ENCODE data around the gene ACVR2B. TPM values are rescaled to one million over a fixed set of nuclear protein-coding genes. Genes with fewer than 3 reads are reported as not detected.
A peak's percentile ranks its signal among the peaks of the same experiment; 100 is the strongest.

The ACVR2B gene
- total RNA-seq, 2 experiments from 2014 or later: 4.3 to 5.1 TPM

DNA sequence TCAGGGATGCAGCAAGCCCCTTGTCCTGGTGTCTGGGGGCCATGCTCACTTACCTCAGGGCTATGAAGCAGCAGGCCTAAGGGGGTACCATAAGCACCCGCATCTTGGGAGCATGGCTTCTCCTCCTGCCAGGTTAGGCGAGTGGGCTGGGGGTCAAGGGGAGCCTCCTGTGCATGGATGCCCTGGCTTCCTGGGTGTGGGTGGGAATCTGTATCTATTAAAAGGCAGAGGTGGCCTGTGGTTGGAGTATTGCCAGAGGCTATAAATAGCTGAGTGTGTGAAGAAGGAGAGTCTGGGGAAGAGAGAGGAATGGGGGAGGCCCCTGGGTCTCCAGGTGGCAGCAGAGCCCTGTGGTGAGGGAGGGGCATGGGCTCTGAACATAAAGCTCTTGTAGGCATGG, 19.5 kb downstream of the ACVR2B start:
- peaks cover 14% of the 10 kb centered on the region for H3K36me3 Mint-ChIP-seq
- no peak for DNase-seq
- H3K27me3 Mint-ChIP-seq: no peaks in the 10 kb centered on the region
- H3K4me1 Mint-ChIP-seq: peaks cover 10% of the 10 kb centered on the region
- H3K4me3 Mint-ChIP-seq: no peak overlapping the region
- no peak overlapping the region for H3K27ac Mint-ChIP-seq
- peaks cover 21% of the 10 kb centered on the region for H3K9me3 Mint-ChIP-seq

DNA sequence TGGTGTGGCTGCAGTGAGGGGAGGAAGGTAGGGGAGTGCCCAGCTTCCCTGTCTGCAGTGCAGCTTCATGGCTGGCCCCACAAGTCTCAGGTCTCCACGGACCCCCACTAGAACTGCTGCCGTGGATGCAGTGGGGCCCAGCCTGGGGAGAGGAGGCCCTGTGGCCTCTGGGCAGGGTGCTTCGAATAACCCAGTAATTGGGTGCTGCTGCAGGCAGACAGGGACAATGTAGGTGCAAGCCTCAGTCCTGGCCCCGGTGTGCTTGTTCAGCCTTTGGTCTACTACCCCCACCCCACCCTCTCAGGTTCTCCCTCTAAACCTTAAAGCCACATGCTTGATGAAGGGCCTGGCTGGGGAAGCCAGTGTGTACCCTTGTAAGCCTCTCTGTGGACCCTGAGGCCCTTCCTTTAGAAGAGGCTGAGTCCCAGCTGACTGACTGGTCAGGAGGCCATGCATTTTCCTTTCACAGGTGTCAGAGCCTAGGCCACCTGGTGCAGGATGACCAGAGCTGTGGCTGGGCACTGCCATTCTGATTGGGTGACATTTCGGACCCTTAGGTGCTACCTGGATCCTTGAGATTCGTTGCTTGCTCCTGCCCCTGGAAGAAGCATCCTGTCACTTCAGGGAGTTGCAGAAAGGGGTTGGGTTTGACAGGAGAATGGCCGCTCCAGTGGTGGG, 21.4 kb downstream of the ACVR2B start:
- no peak for DNase-seq
- Mint-ChIP-seq H3K27ac (no peak overlapping the region), H3K4me1 (peaks cover 10% of the 10 kb centered on the region), H3K4me3 (no peak overlapping the region), H3K36me3 (peaks cover 4% of the 10 kb centered on the region), H3K9me3 (peaks cover 7% of the 10 kb centered on the region), H3K27me3 (no peaks in the 10 kb centered on the region)

DNA sequence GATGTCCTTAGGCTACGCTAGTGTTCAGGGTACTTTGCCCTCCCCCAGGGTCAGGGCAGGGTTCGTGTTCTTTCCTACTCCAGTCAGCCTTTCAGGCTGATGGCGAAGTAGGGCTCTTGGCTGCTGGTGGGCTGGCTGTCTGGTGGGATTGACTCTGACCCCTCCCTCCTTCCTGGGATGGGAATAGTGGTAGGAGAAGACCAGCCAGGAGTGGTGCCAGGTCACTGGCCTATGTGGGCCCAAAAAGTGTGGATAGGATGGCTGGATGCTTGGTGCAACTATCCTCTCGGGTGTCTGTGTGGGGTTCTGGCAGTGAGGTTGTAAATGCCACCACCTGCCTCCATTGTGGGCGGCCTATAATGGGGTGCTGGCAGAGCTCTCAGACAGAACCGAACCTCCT, 22.0 kb downstream of the ACVR2B start:
- Mint-ChIP-seq H3K9me3 (peaks cover 1% of the 10 kb centered on the region), H3K4me3 (no peak overlapping the region), H3K36me3 (peaks cover 1% of the 10 kb centered on the region), H3K27ac (no peak overlapping the region), H3K4me1 (peaks cover 10% of the 10 kb centered on the region), H3K27me3 (no peaks in the 10 kb centered on the region)
- DNase-seq: no peak

DNA sequence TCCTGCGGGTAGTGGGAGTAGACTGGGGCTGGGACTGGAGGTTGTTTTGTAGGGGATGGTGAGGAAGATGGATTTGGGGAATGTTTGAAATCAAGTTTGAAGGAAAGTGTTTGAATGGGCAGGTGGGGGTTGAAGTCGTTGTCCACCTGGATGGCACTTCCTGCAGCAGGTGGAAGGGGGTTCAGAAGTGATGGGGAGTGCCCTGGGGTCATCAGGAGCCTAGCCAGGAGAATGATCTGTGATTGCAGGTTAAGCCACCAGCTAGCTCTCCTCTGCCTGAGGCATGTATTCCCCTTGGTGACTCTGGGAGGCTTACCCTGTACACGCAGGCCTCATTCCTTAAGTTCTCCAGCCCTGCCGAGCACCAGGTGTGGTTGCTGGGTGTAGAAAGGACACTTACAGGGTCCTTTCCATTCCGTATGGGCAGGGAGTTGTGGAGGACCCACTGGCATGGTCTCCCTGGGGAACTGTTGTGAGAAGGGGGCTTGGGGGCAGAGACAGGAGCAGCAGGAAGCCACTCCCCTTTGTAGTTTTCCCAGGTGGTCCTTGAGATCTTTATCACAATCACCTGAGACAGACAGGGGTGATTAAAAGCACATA, 22.6 kb downstream of the ACVR2B start:
- no peak for DNase-seq
- H3K27ac Mint-ChIP-seq: no peak overlapping the region
- H3K36me3 Mint-ChIP-seq: peaks cover 1% of the 10 kb centered on the region
- peaks cover 10% of the 10 kb centered on the region for H3K4me1 Mint-ChIP-seq
- no peaks in the 10 kb centered on the region for H3K9me3 Mint-ChIP-seq
- H3K4me3 Mint-ChIP-seq: no peak overlapping the region
- H3K27me3 Mint-ChIP-seq: no peaks in the 10 kb centered on the region

DNA sequence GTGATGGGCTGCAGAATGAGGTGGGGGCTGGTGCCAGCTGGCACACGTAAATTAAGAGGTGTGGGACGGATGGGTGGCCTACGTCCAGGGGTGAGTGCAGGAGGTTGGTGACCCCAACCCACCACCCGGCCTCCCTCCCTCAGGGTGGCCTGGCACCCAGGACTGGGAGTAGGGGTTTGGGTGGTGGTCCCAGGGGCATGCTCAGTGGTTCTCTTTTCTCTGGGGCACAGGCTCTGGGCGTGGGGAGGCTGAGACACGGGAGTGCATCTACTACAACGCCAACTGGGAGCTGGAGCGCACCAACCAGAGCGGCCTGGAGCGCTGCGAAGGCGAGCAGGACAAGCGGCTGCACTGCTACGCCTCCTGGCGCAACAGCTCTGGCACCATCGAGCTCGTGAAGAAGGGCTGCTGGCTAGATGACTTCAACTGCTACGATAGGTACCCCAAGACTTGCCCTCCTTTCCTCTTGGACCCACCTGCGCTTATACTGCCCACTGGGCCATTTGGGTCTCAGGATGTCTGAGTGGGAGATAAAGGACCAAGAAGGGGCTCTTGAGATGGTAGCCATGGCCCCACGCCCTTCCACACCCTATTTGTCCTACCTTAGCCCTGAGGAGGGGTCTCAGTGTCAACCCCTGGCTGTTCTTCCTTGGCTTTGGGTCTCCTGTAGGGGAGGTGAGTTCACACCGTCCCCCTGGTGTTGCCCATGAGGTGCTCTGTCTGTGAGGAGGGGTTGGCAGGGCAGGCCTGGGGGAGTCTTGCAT, 23.5 kb downstream of the ACVR2B start:
- no peak overlapping the region for H3K4me3 Mint-ChIP-seq
- peaks cover 10% of the 10 kb centered on the region for H3K4me1 Mint-ChIP-seq
- H3K27ac Mint-ChIP-seq: no peak overlapping the region
- DNase-seq: no peak
- no peaks in the 10 kb centered on the region for H3K27me3 Mint-ChIP-seq
- H3K9me3 Mint-ChIP-seq: no peaks in the 10 kb centered on the region
- H3K36me3 Mint-ChIP-seq: peaks cover 1% of the 10 kb centered on the region

DNA sequence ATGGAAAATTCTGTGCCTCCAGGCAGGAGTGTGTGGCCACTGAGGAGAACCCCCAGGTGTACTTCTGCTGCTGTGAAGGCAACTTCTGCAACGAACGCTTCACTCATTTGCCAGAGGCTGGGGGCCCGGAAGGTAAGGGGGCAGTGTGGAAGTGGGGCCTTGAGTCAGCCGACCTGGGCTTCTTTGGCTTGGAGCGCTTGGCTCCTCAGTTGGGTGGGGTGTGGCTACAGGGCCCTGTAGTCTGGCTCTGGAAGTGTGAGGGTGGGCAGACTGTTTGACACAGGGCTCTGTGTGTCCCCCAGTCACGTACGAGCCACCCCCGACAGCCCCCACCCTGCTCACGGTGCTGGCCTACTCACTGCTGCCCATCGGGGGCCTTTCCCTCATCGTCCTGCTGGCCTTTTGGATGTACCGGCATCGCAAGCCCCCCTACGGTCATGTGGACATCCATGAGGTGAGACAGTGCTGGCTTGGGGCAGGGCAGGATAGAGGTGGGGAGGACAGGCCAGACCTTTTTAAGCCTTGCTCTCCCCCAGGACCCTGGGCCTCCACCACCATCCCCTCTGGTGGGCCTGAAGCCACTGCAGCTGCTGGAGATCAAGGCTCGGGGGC, 24.3 kb downstream of the ACVR2B start:
- Mint-ChIP-seq H3K27ac (no peak overlapping the region), H3K9me3 (no peaks in the 10 kb centered on the region), H3K27me3 (no peaks in the 10 kb centered on the region), H3K4me3 (no peak overlapping the region), H3K4me1 (peaks cover 7% of the 10 kb centered on the region), H3K36me3 (peaks cover 1% of the 10 kb centered on the region)
- no peak for DNase-seq

DNA sequence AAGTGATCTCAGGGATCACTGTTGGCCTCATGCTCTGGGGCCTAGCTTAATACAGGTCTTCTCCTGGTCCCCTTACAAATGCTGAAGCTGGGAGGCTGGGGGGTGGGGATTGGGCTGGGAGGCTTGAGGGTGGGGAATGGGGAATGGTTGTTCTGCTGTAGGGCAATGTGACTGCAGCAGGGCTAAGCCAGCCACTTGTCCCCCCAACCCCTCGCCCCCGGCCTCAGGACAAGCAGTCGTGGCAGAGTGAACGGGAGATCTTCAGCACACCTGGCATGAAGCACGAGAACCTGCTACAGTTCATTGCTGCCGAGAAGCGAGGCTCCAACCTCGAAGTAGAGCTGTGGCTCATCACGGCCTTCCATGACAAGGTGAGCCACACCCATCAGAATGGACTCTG, 25.2 kb downstream of the ACVR2B start:
- no peaks in the 10 kb centered on the region for H3K27me3 Mint-ChIP-seq
- no peak for DNase-seq
- H3K9me3 Mint-ChIP-seq: no peaks in the 10 kb centered on the region
- peaks cover 2% of the 10 kb centered on the region for H3K4me1 Mint-ChIP-seq
- H3K4me3 Mint-ChIP-seq: no peak overlapping the region
- H3K36me3 Mint-ChIP-seq: peaks cover 1% of the 10 kb centered on the region
- H3K27ac Mint-ChIP-seq: no peak overlapping the region

DNA sequence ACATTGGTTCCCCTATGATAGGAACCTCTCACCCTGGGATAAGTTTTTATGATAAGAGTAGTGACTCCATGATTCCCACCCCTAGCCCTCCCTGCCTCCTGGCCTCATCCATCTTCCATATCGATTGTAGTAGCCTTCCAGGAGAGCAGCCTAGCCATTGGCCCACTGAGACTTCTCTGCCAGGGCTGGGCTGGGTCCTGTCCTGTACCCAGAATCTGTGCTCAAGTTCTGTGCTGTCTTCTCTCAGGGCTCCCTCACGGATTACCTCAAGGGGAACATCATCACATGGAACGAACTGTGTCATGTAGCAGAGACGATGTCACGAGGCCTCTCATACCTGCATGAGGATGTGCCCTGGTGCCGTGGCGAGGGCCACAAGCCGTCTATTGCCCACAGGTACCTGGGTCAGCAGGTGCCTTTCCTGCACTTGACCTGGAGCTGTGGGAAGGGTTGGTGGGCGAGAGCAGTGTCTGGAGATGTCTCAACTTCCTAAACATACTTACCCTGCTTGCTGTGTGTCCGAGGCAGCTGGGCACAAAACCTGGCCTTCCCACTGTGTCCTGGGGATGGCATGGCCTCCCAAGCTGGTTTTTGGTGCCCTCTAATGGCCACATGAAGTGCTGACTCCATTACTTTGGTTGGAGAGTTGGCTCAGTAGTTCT, 25.9 kb downstream of the ACVR2B start:
- Mint-ChIP-seq H3K27ac (no peak overlapping the region), H3K4me1 (peaks cover 2% of the 10 kb centered on the region), H3K36me3 (peaks cover 1% of the 10 kb centered on the region), H3K9me3 (no peaks in the 10 kb centered on the region), H3K4me3 (no peak overlapping the region), H3K27me3 (no peaks in the 10 kb centered on the region)
- peak; percentile 34 for DNase-seq

DNA sequence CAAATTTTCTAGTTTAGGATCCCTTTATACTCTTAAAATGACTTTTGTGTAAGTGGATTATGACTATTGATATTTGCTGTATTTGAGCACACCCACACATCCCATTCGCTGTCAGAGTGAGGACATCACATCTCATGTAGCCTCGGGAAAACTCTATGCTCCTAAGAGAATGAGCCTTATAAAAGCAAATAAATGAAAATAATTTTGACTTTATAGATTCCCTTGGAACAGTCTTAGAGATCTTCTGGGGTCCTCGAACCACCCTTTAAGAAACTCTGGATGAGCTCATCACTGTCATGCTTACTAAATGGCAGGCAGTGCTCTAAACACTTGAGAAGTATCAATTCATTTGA, 26.4 kb downstream of the ACVR2B start:
- H3K36me3 Mint-ChIP-seq: peaks cover 1% of the 10 kb centered on the region
- H3K27ac Mint-ChIP-seq: no peak overlapping the region
- no peaks in the 10 kb centered on the region for H3K27me3 Mint-ChIP-seq
- no peaks in the 10 kb centered on the region for H3K9me3 Mint-ChIP-seq
- no peak overlapping the region for H3K4me3 Mint-ChIP-seq
- no peak for DNase-seq
- H3K4me1 Mint-ChIP-seq: peaks cover 2% of the 10 kb centered on the region

DNA sequence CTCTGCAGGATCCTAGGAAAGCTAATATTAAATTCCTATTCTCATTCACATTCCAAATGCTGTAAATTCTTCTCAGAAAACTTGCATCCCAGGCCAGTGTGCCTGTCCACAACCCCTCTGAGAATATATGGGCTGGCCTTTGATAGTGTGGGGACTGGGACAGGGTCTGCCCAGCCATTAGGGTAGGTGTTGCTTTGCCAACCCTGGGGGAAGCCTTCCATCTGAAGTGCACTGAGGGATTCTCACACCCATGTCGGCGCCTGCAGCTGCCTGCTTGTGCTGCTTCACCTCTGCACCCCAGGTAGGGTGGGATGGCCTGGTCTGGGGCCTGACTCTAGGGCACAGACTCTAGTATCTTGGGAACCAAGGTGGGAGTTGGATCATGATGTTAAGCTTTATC, 27.2 kb downstream of the ACVR2B start:
- Mint-ChIP-seq H3K27ac (no peak overlapping the region), H3K36me3 (peaks cover 1% of the 10 kb centered on the region), H3K4me3 (no peak overlapping the region), H3K4me1 (peaks cover 2% of the 10 kb centered on the region), H3K9me3 (no peaks in the 10 kb centered on the region), H3K27me3 (no peaks in the 10 kb centered on the region)
- no peak for DNase-seq

DNA sequence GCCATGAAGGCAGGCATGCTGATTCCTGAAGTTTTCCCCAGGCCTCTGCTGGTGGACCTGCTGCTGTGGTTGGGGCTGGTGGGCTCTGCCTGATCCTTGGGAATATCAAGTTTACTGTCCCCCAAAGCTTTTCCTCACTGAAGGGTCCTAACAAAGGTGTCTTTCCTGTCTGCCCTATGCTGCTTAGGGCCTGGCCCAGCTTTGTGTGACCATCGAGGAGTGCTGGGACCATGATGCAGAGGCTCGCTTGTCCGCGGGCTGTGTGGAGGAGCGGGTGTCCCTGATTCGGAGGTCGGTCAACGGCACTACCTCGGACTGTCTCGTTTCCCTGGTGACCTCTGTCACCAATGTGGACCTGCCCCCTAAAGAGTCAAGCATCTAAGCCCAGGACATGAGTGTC, 29.3 kb downstream of the ACVR2B start:
- no peak for DNase-seq
- H3K9me3 Mint-ChIP-seq: no peaks in the 10 kb centered on the region

DNA sequence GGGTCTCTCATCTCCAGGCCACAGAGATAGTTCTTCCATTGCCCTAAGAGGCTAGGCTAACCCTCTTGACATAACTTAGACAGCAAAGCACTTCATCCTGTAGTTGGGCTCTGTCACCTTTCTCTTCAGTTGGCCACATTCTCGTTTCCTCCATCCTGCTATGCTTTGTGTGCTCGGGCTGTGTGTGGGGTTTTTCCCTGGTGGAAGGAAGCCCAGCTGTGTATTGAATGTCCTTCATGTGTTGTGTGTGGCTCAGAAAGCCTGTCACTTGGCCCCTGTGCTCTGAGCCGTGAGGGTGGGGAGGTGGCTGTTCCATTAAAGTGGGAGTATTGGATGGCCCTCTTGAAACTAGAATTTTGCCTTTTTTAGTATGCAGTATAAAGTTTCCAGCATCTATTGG, 33.6 kb downstream of the ACVR2B start:
- H3K4me3 Mint-ChIP-seq: no peak overlapping the region
- H3K27me3 Mint-ChIP-seq: no peaks in the 10 kb centered on the region
- no peaks in the 10 kb centered on the region for H3K9me3 Mint-ChIP-seq
- DNase-seq: no peak
- no peaks in the 10 kb centered on the region for H3K4me1 Mint-ChIP-seq
- no peaks in the 10 kb centered on the region for H3K36me3 Mint-ChIP-seq
- H3K27ac Mint-ChIP-seq: no peak overlapping the region

More for the DNA sequence above, 29.3 kb downstream of the ACVR2B start:
- no peak overlapping the region for H3K27ac Mint-ChIP-seq
- H3K27me3 Mint-ChIP-seq: no peaks in the 10 kb centered on the region
- peaks cover 1% of the 10 kb centered on the region for H3K36me3 Mint-ChIP-seq
- H3K4me3 Mint-ChIP-seq: no peak overlapping the region
- H3K4me1 Mint-ChIP-seq: no peaks in the 10 kb centered on the region

DNA sequence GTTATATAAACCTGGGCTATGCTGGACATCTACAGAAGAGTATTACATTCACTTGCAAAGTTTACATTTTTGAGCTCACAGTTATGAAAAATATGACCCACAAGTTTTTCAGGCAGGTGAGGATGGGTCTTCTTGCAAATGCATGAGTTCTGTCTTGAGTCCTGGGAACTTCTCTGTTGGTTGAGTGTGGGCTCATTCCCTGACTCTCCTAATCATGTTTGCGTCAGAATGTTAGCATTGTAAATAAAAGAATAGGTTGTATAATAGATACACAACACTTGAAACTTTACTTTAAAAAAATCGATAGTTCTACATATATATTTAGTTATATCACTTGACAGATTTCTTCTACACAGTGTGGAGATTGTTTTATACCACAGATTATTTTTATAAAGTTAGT, 35.3 kb downstream of the ACVR2B start:
- Mint-ChIP-seq H3K4me3 (no peak overlapping the region), H3K9me3 (no peaks in the 10 kb centered on the region), H3K36me3 (no peaks in the 10 kb centered on the region), H3K4me1 (no peaks in the 10 kb centered on the region), H3K27ac (no peak overlapping the region), H3K27me3 (no peaks in the 10 kb centered on the region)
- no peak for DNase-seq

DNA sequence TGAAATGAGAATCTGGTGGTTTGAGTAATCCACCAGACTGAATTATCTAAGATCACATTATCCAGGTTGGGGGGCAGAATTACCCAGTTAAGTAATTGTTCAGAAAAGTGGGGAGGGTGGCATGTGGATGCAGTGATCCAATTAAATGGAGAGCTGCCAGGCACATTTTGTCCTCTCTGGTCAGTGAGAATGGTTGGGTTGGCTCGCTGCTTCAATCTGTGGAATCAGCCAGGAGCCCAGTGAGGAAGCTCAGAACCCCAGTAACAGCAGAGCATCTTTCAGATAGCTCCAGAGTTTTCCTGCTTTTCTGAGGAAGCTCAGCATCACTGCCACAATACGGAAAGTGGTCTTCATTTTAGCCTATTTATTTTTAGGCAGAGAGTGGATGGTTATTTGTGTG, 36.1 kb downstream of the ACVR2B start:
- Mint-ChIP-seq H3K36me3 (no peaks in the 10 kb centered on the region), H3K4me1 (no peaks in the 10 kb centered on the region), H3K27ac (no peak overlapping the region), H3K27me3 (no peaks in the 10 kb centered on the region), H3K9me3 (no peaks in the 10 kb centered on the region), H3K4me3 (no peak overlapping the region)
- no peak for DNase-seq

Measured in activated naive CD8-positive, alpha-beta T cell treated with anti-CD3 and anti-CD28 coated beads for 36 hours (primary cell).